Stimulated activated CD8-positive, alpha-beta memory T cell treated with anti-CD3 and anti-CD28 coated beads, Interleukin-12 subunit alpha, Interleukin-12 subunit beta, amount 100 ng/mL, for 24 hours (primary cell): ENCODE measurements around the gene POLA2.

Experiments
- DNase-seq: peaks from one replicate; pipeline ENCODE4 v3.0.0-alpha.2; 2020; ENCODE audit errors: extremely low read depth

The POLA2 gene

DNA sequence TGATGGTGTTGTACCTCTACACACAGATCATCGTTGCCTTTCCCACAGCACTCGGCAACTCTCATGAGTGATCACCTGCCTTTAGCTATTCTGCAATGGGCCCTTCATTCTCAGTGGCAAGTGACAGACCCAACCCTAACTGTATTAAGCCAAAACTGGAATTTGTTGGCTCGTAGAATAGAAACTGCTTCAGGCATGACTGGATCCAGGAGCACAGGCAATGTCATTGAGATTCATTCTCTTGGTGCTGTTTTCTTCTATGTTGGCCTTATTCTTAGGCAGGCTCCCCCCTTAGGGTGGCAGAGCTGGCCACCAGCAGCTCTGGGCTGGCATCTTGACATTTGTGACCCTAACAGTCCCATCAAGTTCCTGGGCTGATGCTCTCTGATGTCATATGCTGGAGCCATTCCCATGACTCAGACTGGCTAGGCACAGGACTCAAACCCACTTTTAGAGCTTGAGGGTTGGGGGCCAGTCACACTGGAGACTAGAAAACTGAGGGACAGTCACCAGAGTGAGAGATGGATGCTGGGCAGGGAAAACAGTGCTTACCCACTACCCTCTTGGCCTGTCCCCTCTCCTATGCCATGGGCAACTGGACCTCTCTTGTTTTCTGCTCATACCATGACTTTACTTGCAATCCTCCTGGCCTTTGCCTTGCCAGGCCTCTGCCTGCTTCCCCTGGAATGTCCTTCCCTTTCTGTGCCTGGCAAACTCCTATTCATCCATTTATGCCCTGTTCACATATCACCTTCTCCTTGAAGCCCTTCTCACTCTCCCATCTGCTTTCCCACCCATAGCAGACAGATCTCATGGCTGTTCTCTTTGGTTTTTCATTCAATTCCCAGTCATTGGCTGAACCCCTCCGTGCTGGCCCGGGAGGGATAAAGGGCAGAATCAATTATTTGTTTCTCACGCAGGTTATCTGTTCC lies 45.8 kb downstream of the POLA2 start:
- no peak for DNase-seq

DNA sequence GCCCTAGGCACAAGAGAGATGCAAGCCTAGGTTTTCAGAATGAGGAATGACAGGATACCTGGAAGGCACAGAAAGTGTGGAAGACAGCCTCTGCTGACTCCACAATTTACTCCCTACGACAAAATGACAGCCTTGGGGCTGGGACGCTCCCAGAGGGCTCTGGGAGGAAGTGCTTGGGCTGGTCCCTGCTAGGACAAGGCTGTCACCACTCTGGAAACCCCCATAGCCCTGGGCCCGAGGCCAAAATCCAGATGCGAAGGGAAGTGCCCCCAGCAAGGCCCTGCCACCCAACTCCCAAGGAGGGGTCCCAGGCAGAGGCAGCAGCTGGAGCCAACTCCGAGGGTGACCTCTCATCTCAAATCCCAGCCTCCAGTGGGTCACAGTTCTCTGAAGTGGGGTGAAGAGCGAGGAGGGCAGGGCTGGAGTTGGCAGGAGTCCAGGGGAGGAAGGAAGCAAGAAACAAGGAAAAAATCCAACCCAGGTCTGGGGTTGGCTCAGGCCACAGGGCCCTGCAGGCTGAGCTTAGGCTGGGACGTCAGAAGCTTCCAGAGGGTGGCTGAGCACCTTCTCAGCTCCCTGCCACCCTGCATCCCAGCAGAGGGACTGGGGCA lies 46.6 kb downstream of the POLA2 start:
- DNase-seq, result no peak

DNA sequence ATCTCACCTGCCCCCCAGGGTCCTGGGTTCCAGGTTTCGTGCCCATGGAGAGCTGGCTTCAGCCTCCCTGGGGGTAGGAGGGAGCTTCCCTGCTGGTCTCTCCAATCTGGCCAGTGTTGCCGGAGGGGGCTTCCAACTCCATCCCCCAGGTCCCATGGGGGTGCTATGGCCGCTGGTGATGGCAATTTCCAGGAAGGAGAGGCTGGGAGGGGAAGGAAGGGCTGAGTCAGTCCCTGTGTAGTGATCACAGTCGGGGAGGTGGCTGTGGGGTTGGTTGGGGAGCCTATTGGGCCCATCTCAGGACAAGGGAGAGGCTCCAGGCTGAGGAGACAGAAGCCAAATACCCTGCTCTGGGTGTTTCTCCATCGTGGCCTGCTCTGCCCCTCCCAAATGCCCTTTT lies 47.2 kb downstream of the POLA2 start:
- DNase-seq, result no peak

DNA sequence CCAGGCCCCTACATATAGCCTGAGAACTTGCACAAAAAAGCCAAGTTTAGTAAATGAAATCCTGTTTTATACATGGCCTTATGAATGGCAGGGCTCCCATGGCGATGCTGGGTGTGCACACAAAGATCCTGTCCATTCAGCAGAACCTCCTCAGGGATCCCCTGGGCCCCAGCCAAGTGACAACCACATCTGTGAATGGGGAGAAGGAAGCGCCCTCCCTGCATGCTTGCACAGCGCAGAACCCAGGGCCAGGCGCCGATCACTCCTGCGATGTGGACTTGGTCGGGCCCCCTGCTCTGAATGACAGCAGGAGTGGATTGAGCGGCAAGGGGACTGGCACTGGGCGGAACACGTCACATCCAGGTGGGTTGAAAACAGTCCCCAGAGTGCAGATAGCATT lies 48.5 kb downstream of the POLA2 start:
- DNase-seq, result no peak

DNA sequence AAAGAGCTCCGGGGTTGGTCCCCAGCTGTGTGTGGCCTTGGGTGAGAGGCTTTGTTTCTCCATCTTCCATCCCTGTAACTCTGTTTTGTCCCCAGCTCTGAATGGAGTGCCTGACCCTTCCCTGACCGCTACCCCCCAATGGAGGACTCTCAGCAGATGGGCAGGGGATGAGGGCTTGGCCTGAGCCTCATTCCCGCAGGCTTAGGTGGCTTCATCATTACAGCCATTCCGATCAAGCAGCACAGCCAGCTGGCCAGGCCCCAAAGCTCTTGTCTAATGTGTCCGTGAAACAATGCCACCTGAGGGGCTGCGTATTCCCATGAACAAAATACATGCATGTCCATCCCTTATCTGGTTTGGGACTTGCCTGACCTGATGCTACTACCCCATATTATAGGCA lies 49.0 kb downstream of the POLA2 start:
- DNase-seq, result no peak

GRCh38 chr11:65311170-65311678 lies 49.5 kb downstream of the POLA2 start:
- no peak for DNase-seq

DNA sequence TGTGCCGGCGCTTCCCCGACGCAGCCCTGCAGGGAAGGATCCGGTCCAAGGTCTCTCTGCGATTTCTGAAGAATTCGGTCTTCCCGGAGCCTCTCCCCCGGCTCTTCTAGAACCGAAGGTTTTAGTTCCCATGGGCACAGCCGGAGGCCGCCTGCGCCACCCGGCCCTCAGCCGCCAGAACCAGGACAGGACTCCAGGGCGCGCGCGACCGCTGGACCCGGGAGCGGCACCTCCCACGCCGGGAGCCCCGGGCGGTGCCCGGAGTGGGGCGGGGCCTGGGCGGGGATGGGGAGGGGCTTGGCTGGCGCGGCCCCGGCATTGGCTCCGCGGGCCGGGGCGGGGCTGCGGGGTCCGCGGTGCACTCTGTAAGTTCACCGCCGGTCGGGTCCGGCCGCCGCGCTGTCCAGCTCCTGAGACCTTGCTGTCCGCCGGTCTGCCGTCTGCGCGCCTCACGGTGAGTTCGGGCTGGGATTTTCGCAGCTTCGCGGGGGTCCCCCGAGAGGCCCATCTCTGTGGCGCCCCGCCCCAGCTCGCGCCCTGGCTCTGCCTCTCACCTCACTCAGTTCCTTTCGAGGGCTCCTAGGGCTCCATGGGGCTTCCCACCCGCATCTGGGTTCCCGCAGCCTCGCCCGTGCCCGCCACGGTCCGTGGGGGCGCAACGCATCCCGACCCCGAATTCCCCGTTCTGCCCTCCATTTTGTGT lies 52.9 kb downstream of the POLA2 start, which contains the start of gene CDC42EP2:
TSS of gene CDC42EP2 (plus strand) at position 366 of the 703 bp plus-strand sequence. CDS start 6,033 bp downstream, outside the sequence.
- DNase-seq, result peak; percentile 47

GRCh38 chr11:65315204-65315865 lies 53.6 kb downstream of the POLA2 start:
- DNase-seq, result peak; percentile 65

DNA sequence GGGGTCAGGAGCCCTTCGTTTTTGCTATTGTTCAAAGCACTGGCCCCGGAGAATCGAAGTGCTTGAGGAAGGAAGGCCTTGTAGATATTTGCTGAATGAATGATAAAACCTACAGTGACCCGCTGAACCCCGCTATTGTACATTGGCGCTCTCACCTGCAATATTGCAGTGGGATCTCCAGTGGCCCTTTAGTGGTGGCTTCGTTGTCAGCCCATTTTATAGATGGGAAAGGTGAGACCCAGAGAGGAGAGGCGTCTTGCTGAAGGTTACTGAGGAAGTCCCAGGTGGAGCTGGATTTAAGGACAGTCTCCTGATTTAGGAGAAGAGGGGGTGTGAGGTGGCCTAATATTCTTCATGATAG lies 54.1 kb downstream of the POLA2 start:
- DNase-seq, result no peak

DNA sequence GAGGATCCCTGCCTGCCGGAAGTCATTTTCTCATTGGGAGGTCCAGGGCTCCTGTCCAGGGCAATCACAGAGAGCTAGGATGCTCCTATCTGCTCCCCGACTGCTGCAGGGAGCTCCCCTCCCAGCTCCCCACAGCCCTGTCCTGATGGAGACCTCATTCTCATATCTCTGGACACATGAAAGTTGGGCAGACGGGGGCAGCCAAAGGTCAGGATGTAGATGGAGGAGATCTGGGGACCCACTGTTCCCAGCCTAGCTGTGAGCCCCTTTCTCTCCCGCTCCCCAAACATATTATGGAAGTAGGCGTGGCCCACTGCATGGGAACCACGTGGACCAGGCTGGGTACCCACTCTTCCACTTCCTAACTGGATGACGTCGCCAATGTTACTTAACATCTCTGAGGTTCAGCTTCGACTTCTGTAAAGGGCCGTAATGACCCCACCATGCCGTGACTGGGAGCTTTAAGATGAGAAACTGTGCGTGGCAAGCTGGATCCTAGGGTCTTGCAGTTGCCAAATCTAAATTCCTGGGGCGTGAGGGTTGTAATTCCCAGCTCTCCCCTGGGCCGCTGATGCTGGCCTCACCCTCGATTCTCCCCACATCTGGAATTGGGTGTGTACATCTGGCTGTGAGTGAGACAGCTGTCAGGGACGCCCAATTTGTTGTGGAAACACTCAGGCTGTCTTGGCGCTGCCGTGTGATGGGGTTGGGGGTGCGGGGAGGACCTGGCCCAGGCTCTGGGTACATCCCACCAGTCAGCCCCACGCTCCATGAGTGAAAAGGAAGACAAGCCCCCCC lies 54.7 kb downstream of the POLA2 start:
- DNase-seq, result no peak

- DNase-seq, result no peak
These were observed 55.4 kb downstream of the POLA2 start for GRCh38 chr11:65317025-65317786.

DNA sequence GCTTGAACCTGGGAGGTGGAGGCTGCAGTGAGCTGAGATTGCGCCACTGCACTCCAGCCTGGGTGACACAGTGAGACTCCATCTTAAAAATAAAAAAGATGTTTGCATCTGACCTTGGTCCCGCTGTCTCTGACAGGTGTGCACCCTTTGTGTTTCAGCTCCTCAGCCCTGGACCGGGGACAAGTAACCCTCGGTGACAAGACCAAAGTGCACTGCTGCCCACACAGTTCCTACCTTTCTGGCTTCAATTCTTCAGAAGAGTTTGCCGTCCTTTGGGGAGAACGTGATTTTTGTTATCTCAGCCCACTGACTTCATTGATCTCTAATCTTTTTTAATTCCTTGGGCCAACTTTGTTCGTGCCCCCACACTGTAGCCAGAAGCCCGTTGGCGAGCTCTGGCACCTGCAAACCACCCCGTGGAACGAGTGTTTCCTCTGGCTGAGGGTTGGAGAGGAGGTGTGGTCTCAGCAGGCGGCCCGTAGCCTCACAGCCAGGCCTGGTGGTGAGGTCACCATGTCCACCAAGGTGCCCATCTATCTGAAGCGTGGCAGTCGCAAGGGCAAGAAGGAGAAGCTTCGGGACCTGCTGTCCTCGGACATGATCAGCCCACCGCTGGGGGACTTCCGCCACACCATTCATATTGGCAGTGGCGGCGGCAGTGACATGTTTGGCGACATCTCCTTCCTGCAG lies 58.8 kb downstream of the POLA2 start:
- DNase-seq, result no peak

GRCh38 chr11:65321076-65321475 lies 59.3 kb downstream of the POLA2 start:
- DNase-seq, result no peak

- no peak for DNase-seq
These were observed 60.2 kb downstream of the POLA2 start for GRCh38 chr11:65321828-65322485.

- DNase-seq, result no peak
These were observed 62.1 kb downstream of the POLA2 start for GRCh38 chr11:65323813-65324212.

- no peak for DNase-seq
These were observed 63.7 kb downstream of the POLA2 start for GRCh38 chr11:65325435-65325834.

DNA sequence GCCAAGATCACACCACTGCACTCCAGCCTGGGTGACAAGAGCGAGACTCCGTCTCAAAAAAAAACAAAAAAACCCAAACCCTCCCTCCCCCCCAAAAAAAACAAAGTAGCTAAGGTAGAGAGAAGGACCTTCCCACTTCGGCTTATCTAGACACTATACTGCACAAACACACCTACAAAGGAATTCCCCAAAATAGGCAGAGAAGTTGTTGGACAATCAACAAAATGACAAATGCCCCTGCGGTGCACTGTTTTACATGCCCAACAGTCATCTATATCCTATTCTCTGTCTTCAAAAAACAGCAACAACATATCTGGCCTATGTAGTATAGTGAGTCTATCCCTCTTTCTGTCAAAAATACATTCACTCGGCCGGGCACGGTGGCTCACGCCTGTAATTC lies 65.3 kb downstream of the POLA2 start:
- DNase-seq, result no peak

GRCh38 chr11:65329478-65329877 lies 67.7 kb downstream of the POLA2 start:
- DNase-seq, result no peak

GRCh38 chr11:65329944-65330403 lies 68.2 kb downstream of the POLA2 start:
- peak; percentile 61 for DNase-seq
